ENCODE results near the gene PBX4.

Gene PBX4

DNA sequence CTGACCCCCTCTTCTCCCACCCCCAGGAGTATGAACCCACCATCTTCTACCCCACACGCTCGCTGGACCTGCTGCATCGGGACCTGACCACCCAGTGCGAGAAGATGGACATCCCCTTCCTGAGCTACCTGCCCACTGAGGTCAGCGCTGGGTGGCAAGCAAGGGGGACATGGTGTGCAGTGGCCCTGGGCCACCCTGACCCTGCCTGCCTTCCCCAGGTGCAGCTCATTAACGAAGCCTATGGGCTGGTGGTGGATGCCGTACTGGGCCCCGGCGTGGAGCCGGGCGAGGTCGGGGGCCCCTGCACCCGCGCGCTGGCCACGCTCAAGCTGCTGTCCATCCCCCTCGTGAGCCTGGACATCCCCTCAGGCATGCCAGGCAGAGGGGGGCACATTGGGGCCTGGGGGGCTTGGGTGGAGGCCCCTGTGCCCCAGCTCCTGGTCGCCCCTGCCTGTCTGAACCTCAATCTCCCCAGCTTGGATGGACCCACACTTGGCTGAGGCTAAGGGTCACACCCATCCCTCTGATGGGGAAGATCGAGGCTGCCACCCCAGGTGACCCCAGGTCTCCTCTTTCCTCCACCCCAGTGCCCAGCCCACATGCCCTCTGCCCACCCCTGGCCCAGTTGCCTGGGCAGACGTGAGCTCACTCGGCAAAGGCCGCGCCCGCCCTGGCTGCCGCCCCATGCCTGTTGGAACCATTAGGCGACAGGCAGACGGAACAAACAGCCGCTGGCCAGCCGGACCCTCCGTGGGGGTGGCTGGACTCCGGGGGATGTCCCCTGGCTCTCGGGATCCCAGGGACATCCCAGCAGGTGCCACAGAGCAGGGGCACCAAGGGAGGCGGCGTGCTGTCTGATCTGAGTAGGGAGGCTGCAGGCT lies 82.9 kb downstream of the PBX4 start:
- Histone ChIP-seq H2AFZ (ENCODE audit: low read length) (no peak overlapping the region), H3K4me2 (ENCODE audit: low read length) (no peak overlapping the region), H3K9me3 (ENCODE audit: low read length) (no peaks in the 10 kb centered on the region), H3F3A (ENCODE audit: insufficient read depth, low read length) (no peaks in the 10 kb centered on the region), H3K4me3 (ENCODE audit: low read depth, low read length, poor library complexity, severe bottlenecking) (no peak overlapping the region), H3K9ac (ENCODE audit: low read length) (no peak overlapping the region), H3K4me1 (ENCODE audit: insufficient read depth, low read length, severe bottlenecking) (peaks cover 16% of the 10 kb centered on the region), H3K79me2 (ENCODE audit: insufficient read depth, low read length) (no peaks in the 10 kb centered on the region), H3K36me3 (ENCODE audit: insufficient read depth, low read length) (no peaks in the 10 kb centered on the region; the same call in none of the 2 replicates), H4K20me1 (ENCODE audit: insufficient read depth, low read length) (no peaks in the 10 kb centered on the region), H3K27ac (ENCODE audit: low read depth, low read length, poor library complexity, severe bottlenecking) (no peak overlapping the region), H3K27me3 (ENCODE audit: insufficient read depth, low read length) (no peaks in the 10 kb centered on the region), H3K9me2 (ENCODE audit: low read depth, low read length) (no peaks in the 10 kb centered on the region)
- TF ChIP-seq EZH2 (IDR thresholded peaks at IDR 0.05; ENCODE audit: borderline replicate concordance, low read length), result no peak
- TF ChIP-seq, protein P1, sequence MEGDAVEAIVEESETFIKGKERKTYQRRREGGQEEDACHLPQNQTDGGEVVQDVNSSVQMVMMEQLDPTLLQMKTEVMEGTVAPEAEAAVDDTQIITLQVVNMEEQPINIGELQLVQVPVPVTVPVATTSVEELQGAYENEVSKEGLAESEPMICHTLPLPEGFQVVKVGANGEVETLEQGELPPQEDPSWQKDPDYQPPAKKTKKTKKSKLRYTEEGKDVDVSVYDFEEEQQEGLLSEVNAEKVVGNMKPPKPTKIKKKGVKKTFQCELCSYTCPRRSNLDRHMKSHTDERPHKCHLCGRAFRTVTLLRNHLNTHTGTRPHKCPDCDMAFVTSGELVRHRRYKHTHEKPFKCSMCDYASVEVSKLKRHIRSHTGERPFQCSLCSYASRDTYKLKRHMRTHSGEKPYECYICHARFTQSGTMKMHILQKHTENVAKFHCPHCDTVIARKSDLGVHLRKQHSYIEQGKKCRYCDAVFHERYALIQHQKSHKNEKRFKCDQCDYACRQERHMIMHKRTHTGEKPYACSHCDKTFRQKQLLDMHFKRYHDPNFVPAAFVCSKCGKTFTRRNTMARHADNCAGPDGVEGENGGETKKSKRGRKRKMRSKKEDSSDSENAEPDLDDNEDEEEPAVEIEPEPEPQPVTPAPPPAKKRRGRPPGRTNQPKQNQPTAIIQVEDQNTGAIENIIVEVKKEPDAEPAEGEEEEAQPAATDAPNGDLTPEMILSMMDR (IDR thresholded peaks at IDR 0.05; ENCODE audit: low read length), result no peak

DNA sequence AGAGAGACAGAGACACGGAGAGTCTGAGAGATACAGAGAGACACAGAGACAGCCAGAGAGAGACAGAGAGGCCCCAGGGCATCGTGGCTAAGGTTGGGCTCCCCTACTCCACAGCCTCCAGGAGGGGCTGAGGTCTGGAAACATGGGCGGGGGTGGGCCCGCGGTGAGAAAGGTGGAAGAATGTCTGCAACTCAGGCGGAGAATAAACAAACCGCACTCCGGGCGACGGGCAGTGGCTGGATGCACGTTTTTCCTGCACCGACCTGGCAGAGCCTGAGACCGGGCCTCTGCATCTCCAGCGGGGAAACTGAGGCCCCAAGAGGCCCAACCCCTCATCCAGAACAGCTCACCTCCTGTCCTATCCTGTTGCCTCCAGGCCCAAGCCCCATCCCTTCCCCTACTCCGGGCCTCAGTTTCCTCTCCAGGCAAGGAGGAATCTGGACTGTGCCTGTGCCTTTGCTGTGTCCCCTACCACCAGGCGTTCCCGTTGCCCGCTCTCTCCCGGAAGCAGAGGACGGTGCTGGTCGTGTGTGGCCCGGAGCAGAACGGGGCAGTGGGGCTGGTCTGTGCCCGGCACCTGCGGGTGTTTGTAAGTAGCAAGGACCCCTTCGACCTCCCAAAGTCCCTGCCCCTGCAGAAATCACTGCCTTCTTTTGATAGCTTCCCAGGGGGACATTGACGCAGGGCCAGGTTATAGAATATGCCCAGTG lies 83.8 kb downstream of the PBX4 start:
- Histone ChIP-seq H3K36me3 (ENCODE audit: insufficient read depth, low read length) (peaks cover 1% of the 10 kb centered on the region), H3F3A (ENCODE audit: insufficient read depth, low read length) (no peaks in the 10 kb centered on the region; the same call in 1 of the 2 replicates), H3K9me3 (ENCODE audit: low read length) (no peaks in the 10 kb centered on the region)

DNA sequence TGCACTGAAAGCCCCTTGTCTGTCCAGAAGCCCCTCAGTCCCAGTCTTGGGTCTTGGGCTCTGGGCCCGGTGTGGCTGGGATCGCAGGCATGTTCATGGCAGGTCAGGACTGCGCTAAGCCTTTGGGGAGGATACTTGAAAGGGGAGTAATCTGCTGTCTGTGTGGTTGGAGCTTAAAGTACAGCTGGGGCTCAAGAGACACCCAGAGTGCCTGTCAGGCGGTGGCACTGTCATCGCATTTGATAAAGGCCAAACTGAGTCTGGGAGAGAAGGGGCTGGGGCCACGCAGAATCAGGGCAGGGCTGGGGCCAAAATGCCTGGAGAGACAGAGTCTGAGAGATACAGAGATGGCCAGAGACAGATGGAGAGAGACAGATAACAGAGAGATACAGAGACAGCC lies 84.6 kb downstream of the PBX4 start:
- Histone ChIP-seq H3K79me2 (ENCODE audit: insufficient read depth, low read length) (no peaks in the 10 kb centered on the region), H2AFZ (ENCODE audit: low read length) (no peak overlapping the region), H3K4me3 (ENCODE audit: low read depth, low read length, poor library complexity, severe bottlenecking) (no peak overlapping the region), H3K9ac (ENCODE audit: low read length) (no peak overlapping the region), H3K27ac (ENCODE audit: low read depth, low read length, poor library complexity, severe bottlenecking) (no peak overlapping the region), H3K9me3 (ENCODE audit: low read length) (no peaks in the 10 kb centered on the region), H3K36me3 (ENCODE audit: insufficient read depth, low read length) (peaks cover 10% of the 10 kb centered on the region), H3K9me2 (ENCODE audit: low read depth, low read length) (no peaks in the 10 kb centered on the region), H3F3A (ENCODE audit: insufficient read depth, low read length) (no peaks in the 10 kb centered on the region; the same call in 1 of the 2 replicates), H3K4me2 (ENCODE audit: low read length) (no peak overlapping the region), H3K27me3 (ENCODE audit: insufficient read depth, low read length) (no peaks in the 10 kb centered on the region), H4K20me1 (ENCODE audit: insufficient read depth, low read length) (no peaks in the 10 kb centered on the region), H3K4me1 (ENCODE audit: insufficient read depth, low read length, severe bottlenecking) (peaks cover 16% of the 10 kb centered on the region)
- TF ChIP-seq EZH2 (IDR thresholded peaks at IDR 0.05; ENCODE audit: borderline replicate concordance, low read length), result no peak
- TF ChIP-seq, protein P1 (IDR thresholded peaks at IDR 0.05; ENCODE audit: low read length), result no peak

More for the DNA sequence above, 83.8 kb downstream of the PBX4 start:
- Histone ChIP-seq H3K4me3 (ENCODE audit: low read depth, low read length, poor library complexity, severe bottlenecking) (no peak overlapping the region), H3K4me2 (ENCODE audit: low read length) (no peak overlapping the region), H3K27ac (ENCODE audit: low read depth, low read length, poor library complexity, severe bottlenecking) (no peak overlapping the region), H3K27me3 (ENCODE audit: insufficient read depth, low read length) (no peaks in the 10 kb centered on the region), H2AFZ (ENCODE audit: low read length) (no peak overlapping the region), H3K79me2 (ENCODE audit: insufficient read depth, low read length) (no peaks in the 10 kb centered on the region), H3K9ac (ENCODE audit: low read length) (no peak overlapping the region), H3K9me2 (ENCODE audit: low read depth, low read length) (no peaks in the 10 kb centered on the region), H3K4me1 (ENCODE audit: insufficient read depth, low read length, severe bottlenecking) (peaks cover 16% of the 10 kb centered on the region), H4K20me1 (ENCODE audit: insufficient read depth, low read length) (no peaks in the 10 kb centered on the region)
- TF ChIP-seq, protein P1 (IDR thresholded peaks at IDR 0.05; ENCODE audit: low read length), result no peak
- no peak for TF ChIP-seq EZH2 (IDR thresholded peaks at IDR 0.05; ENCODE audit: borderline replicate concordance, low read length)

Measured in OCI-LY1 (cell line).